ENCODE data around the gene SGCB.
"Not testable (repeated sequence)": the region's sequence is repeated elsewhere in the genome, so short reads cannot be mapped to it uniquely, and the experiment has no call there.

SGCB gene

GRCh38 chr4:52038103-52038912, at the start of gene SGCB:
Gene SGCB, minus strand, starts transcription at chr4:52038299. Its CDS starts 40 bp downstream, at chr4:52038259.
- DNase-seq (ENCODE audit: low read depth): peak; percentile 47

- not testable (repeated sequence) for DNase-seq (ENCODE audit: low read depth)
Measured at GRCh38 chr4:52086425-52086824, 48.3 kb upstream of the SGCB start.

DNA sequence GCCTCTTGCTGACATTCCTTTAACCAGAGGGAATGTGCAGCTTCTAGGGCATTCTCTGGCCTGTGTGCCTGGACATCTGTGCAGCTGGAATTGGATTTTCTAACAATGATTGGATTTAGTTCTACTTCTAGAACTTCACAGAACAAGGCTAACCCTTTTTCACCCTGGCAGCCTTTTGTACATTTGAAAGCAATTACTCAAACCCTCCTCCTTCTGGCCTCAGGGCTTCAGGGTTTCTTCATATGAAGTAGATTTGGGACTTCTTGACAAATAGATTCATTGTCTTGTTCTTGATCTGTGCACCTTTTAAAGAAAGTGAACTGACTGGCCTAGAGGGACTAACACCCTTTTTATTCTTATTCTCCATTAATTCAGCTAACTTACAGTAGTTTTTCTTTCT, 43.1 kb upstream of the SGCB start:
- no peak for DNase-seq (ENCODE audit: low read depth)

DNA sequence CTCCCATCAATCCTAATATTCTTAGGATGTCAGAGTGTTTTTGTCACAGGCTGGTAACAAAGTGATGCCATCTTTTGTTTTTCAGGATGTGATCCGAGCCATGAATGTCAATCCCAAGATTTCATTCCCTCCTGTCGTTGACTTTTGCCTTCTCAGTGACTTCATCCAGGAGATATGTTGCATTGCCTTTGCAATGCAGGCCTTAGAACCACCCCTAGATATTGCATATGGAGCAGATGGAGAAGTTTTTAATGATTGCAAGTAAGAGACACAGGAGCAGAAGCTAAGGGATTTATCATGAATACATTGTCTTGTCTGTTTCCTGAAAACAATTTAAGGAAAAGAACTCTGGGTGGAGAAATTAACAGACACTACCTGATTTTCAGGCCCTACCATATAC, 41.6 kb upstream of the SGCB start:
- no peak for DNase-seq (ENCODE audit: low read depth)

DNA sequence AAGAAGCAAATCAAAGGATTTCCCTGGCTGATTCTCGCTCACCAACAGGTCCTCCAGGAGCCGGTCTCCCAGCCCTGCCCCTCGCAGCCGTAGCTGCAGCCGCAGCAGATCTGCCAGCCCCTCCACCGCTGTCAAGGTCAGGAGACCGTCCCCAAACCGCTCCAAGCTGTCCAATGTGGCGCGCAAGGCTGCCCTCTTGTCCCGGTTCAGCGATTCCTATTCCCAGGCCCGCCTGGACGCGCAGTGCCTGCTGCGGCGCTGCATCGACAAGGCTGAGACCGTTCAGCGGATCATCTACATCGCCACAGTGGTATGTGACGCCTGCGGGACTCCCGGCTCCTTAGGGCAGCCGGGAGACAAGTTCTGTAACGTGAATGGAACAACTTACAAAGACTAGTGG, 38.6 kb upstream of the SGCB start:
- no peak for DNase-seq (ENCODE audit: low read depth)

- DNase-seq (ENCODE audit: low read depth): no peak
Measured at GRCh38 chr4:52071791-52072546, 33.9 kb upstream of the SGCB start.

DNA sequence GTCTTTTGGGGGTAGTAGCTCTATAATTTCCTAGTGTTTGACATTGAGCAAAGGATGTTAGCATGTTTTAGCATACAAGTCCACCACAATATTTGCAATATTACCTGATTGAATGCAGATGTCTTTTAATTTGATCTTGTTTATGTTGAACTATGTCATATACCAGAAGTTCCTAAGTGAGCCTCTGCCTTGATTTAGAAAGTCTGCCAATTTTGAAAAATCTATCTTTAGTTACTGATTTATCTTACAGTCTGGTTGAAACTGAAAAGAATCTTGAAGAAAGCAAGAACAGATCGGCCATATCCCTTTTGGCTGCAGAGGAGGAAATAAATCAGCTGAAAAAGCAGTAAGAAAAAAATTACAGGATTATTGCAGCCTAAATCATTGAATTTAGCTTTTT, 31.5 kb upstream of the SGCB start:
- DNase-seq (ENCODE audit: low read depth): no peak

DNA sequence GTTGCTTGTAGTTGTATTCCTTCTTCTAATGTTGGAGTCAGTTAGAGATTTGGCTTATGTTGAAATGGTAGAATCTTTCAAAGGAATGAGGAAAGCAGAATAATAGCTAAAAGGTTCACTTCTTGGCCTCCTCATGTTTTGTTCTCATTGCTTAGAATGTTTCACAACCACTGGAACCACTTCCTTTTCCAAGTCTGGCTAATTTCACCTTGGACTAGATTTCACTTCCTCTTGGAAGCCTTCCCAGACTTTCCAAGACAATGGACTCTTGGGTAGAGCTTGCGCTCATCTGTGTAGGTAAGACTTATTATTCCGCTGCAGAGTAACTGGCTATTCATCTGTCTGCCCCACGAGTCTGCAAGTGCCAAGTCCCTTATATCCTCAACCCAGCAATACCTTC, 21.3 kb upstream of the SGCB start:
- peak; percentile 78 for DNase-seq (ENCODE audit: low read depth)

GRCh38 chr4:52058275-52058674, 20.2 kb upstream of the SGCB start:
- DNase-seq (ENCODE audit: low read depth): no peak

DNA sequence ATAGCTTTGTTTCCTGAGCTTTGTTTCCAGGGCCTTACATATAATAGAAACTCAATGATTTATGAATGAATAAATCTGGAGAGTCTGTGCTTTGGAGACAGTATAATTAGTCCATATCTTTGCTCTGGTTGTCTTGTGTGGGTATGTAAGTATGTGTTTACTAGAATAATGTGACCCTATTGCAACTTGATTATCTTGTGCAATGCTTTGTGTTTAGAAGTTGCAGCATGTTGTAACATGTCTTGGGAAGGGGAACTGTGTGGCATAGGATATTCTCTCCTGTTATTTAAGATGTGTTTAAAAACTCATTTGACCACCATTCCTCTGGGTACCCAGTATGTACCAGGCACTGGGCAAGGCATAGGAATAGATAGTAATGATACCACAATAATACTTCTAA, 19.1 kb upstream of the SGCB start:
- peak; percentile 47 for DNase-seq (ENCODE audit: low read depth)

- DNase-seq (ENCODE audit: low read depth): no peak
Measured at GRCh38 chr4:52054254-52054653, 16.2 kb upstream of the SGCB start.

GRCh38 chr4:52052475-52052780, 14.3 kb upstream of the SGCB start:
- peak; percentile 61 for DNase-seq (ENCODE audit: low read depth)

GRCh38 chr4:52051615-52052474, 13.7 kb upstream of the SGCB start:
- DNase-seq (ENCODE audit: low read depth): peak; percentile 95

DNA sequence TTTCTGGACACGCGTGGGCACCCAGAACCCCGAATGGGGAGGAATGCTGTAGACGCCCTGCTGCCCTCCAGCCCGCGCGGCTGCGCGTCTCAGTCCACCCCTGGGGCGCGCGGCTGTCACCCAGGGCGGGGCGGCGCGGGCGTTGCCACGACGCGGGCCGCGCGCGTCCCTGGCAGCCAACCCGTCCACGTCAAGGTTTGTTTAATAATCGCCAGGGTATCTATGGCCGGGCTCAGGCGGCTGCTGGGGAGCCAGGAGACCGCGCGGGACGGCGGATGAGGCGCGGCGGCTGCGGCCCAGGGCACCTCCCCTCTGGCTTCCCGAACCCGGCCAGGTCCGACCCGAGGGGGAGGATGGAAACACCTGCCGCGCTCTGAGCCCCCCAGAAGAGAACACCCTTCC, 13.1 kb upstream of the SGCB start, which contains the start of gene SPATA18:
TSS of gene SPATA18 (plus strand) at position 92 of the 402 bp plus-strand sequence. CDS start 401 bp downstream, outside the sequence.
- DNase-seq (ENCODE audit: low read depth): peak; percentile 28

GRCh38 chr4:52049266-52049665, 11.2 kb upstream of the SGCB start:
- DNase-seq (ENCODE audit: low read depth): no peak

- DNase-seq (ENCODE audit: low read depth): no peak
Measured at GRCh38 chr4:52045028-52045427, 6.9 kb upstream of the SGCB start.

DNA sequence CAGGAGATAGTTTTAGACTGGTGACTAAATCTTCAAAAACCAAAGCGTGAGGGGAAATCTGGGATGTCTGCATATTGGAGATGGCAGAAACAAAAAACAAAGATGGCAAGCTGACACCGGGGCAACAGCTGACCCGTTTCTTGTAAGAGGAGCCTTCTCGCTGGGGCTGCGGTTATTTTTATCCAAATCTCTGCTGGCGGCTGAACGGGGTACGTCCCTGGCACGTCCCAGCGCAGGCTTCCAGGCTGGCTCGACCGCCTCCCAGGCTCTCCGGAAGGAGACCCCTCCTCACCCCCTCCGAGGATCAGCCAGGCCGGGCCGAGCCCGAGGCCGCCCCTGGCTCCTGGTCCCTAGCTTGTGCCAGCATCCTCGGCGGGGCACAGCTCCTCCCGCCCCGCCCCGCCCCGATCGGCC, 403 bp downstream of the SGCB start:
- peak; percentile 45 for DNase-seq (ENCODE audit: low read depth)

DNA sequence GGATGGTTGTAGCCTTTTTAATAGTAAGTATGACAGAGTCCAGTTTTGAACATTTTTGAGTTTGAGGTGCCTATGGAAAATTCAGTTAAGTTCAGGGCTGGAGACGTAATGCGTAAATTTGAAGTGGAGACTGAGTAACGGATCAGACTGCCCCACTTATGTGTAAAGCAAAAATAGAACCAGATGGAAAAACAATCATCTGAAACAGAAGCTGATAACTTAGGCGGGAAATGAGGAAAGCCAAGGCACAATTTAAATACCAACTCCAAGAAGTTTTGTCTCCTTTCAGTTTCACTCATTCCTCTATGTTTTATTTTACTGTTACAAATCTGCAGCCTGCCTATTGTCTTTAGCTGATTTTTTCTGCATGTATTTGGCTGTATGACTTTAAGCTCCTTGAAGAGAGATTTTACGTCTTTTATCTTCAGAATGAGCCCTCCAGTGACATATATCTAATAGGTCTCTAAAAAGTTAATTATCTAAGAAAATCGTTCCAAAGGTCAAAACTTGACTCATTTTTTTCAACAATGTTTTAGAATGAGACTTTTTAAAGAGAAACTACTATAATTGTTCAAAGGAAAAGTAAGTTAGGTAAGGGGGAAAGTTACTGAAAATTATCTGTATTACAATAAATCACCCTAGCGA, 1.1 kb downstream of the SGCB start:
- DNase-seq (ENCODE audit: low read depth): no peak

DNA sequence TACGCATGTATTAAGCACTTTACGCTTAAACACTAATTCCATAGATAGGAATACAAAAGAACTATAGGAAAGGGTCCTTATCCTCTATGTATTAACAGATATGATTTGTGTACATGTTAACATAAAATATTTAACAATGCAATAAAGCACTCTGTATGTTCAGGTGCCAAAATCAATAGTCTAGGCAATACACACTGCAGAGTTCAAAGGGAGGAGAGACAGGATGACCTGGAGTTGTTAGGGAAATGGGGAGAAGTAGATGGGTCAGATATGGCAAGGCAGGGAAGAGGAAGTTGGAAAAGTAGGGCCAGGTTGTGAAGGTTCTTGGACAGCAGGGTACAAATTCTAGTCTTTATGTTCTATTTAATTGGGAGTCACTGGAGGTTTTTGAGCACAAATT, 2.9 kb downstream of the SGCB start:
- DNase-seq (ENCODE audit: low read depth): no peak

- DNase-seq (ENCODE audit: low read depth): no peak
Measured at GRCh38 chr4:52032005-52032404, 6.1 kb downstream of the SGCB start.

DNA sequence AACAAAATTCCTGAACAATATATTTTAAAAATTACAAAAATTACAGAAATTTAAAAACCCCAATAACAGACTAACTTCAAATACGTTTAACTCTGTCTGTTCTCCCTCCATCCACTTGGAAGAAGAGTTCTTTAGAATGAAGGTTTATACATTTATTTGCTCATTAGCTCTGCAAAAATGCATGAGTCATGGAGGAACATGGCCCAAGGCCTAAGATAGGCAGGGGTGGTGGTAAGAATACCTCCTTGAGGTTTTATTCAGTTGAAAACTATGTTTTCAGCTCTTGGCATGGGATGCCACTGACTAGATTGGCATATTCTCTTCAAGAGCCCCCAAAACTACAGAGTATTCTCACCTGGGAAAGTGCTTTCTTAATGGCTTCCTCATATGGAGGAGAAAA, 9.1 kb downstream of the SGCB start:
- peak; percentile 80 for DNase-seq (ENCODE audit: low read depth)
